ENCODE measurements around the gene ARFGAP3. TPM values are rescaled to one million over a fixed set of nuclear protein-coding genes. Genes with fewer than 3 reads are reported as not detected.

ARFGAP3 gene
- total RNA-seq, 1 experiment from 2014 or later: 15.0 TPM

DNA sequence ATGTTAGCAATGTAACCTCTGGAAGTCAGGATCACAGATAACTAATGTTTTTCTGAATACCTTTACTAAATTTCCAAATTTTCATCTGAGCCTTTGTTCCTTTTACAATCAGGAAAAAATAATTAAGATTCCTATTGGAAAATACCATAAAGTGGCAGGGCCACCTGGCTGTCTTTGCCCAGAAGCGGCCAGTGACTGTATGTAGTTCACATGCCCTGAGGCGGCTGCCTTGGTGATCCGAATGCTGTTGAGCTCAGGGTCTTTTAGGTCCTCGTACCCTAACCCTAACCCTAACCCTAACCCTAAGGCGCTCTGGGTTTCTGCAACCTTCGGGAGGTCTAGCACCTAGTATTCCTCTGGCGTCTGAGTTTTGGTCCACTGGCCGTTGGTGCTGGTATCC, 8.5 kb upstream of the ARFGAP3 start:
- peaks cover 3 to 15% of the 10 kb centered on the region in 2 experiments; a peak in 2 of 4 replicates for H3K4me1 Mint-ChIP-seq
- no peaks in the 10 kb centered on the region for H3K23me2 ChIP-seq (ENCODE audit: insufficient read length, low read depth, low read length, poor library complexity, severe bottlenecking)
- no peak overlapping the region for H3K4me2 ChIP-seq (ENCODE audit: insufficient read depth, insufficient read length, low read length)

More for the DNA sequence above, 8.5 kb upstream of the ARFGAP3 start:
- no peaks in the 10 kb centered on the region for H3K9me3 Mint-ChIP-seq
- Histone ChIP-seq H2BK15ac (ENCODE audit: low read depth, low read length) (no peak overlapping the region), H3T11ph (ENCODE audit: low read length) (no peak overlapping the region), H3K23ac (ENCODE audit: insufficient read length, low read depth, low read length) (no peak overlapping the region), H3K4ac (ENCODE audit: low read depth, low read length) (no peak overlapping the region), H3K9ac (ENCODE audit: extremely low read depth, insufficient read length, low read length) (no peak overlapping the region), H3K56ac (ENCODE audit: insufficient read length, low read depth, low read length) (no peak overlapping the region), H2AK5ac (ENCODE audit: insufficient read length, low read length) (no peak overlapping the region), H4K91ac (ENCODE audit: insufficient read length, low read depth, low read length) (no peak overlapping the region), H4K5ac (ENCODE audit: insufficient read length, low read depth, low read length) (no peak overlapping the region), H3K79me2 (ENCODE audit: insufficient read depth, low read length) (no peaks in the 10 kb centered on the region), H2BK5ac (ENCODE audit: insufficient read length, low read length) (no peak overlapping the region), H2BK120ac (ENCODE audit: low read depth, low read length, poor library complexity, severe bottlenecking) (no peak overlapping the region), H3K27me3 (ENCODE audit: insufficient read depth, low read length) (no peaks in the 10 kb centered on the region), H3K27ac (ENCODE audit: insufficient read length, low read depth, low read length) (no peak overlapping the region), H3K4me1 (ENCODE audit: insufficient read depth, low read length) (no peaks in the 10 kb centered on the region), H4K20me1 (ENCODE audit: control insufficient read depth, insufficient read depth, insufficient read length) (no peaks in the 10 kb centered on the region), H4K8ac (replicated peaks; ENCODE audit: insufficient read length, low read depth, low read length) (no peak overlapping the region), H2AFZ (ENCODE audit: low read length) (no peak overlapping the region), H2BK20ac (ENCODE audit: low read depth, low read length, poor library complexity, severe bottlenecking) (no peak overlapping the region), H3K14ac (ENCODE audit: insufficient read depth, low read length) (no peak overlapping the region), H2BK12ac (ENCODE audit: insufficient read length, low read depth, low read length) (no peak overlapping the region), H3K18ac (ENCODE audit: insufficient read length, low read depth, low read length) (no peak overlapping the region), H3K79me1 (ENCODE audit: insufficient read depth, low read depth, low read length, poor library complexity, severe bottlenecking) (no peaks in the 10 kb centered on the region), H3K9me3 (ENCODE audit: control insufficient read depth, low read depth, low read length) (no peaks in the 10 kb centered on the region)
- no peak overlapping the region for H3K27ac Mint-ChIP-seq
- TF ChIP-seq, protein P1, sequence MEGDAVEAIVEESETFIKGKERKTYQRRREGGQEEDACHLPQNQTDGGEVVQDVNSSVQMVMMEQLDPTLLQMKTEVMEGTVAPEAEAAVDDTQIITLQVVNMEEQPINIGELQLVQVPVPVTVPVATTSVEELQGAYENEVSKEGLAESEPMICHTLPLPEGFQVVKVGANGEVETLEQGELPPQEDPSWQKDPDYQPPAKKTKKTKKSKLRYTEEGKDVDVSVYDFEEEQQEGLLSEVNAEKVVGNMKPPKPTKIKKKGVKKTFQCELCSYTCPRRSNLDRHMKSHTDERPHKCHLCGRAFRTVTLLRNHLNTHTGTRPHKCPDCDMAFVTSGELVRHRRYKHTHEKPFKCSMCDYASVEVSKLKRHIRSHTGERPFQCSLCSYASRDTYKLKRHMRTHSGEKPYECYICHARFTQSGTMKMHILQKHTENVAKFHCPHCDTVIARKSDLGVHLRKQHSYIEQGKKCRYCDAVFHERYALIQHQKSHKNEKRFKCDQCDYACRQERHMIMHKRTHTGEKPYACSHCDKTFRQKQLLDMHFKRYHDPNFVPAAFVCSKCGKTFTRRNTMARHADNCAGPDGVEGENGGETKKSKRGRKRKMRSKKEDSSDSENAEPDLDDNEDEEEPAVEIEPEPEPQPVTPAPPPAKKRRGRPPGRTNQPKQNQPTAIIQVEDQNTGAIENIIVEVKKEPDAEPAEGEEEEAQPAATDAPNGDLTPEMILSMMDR (conservative IDR thresholded peaks at IDR 0.05): no peak
- peaks cover 0 to 4% (median 0%) of the 10 kb centered on the region in 3 experiments; a peak in 3 of 7 replicates for H3K36me3 Mint-ChIP-seq (ENCODE audit: insufficient read depth in 1 of 3, low read depth in 3 of 3)
- no peaks in the 10 kb centered on the region for H3K27me3 Mint-ChIP-seq (ENCODE audit: low read depth)
- no CpG with 5 or more reads among the region's 8 CpGs for WGBS (ENCODE audit: extremely low coverage, insufficient read length, low lambda C conversion rate)
- no peak for DNase-seq
- no peak overlapping the region for H3K4me3 Mint-ChIP-seq

Data from H9 (cell line).